HepG2 (cell line): Measurements from ENCODE around the gene FABP1. TPM values are rescaled to one million over a fixed set of nuclear protein-coding genes. Genes with fewer than 3 reads are reported as not detected.
A peak's percentile ranks its signal among the peaks of the same experiment; 100 is the strongest.

Source experiments
- ARID2 ChIP-seq: sonication (generic); formaldehyde crosslinking; IDR thresholded peaks from 2 replicates; pipeline ENCODE4 v1.8.1; 2022; ENCODE audit warnings: mild to moderate bottlenecking, missing genetic modification reagents, borderline replicate concordance
- ARNT ChIP-seq: fragments of 450-650 bp; IDR thresholded peaks from 2 replicates; pipeline ENCODE4 v1.6.1; 2017
- BATF2 ChIP-seq: sonication (generic); formaldehyde crosslinking; IDR thresholded peaks from 2 replicates; pipeline ENCODE4 v1.8.0; 2022; ENCODE audit warnings: mild to moderate bottlenecking, missing genetic modification reagents, moderate library complexity
- CEBPB ChIP-seq: IDR thresholded peaks from 2 replicates; pipeline ENCODE4 v1.6.1; 2011; ENCODE audit warnings: low read depth, low read length, improper control_type of control experiment, borderline replicate concordance
- GATA4 ChIP-seq: sonication (generic); IDR thresholded peaks from 2 replicates; pipeline ENCODE4 v1.6.1; 2016; ENCODE audit warnings: antibody characterized with exemption, low read depth, borderline replicate concordance
- HMGA1 ChIP-seq: sonication (generic); formaldehyde crosslinking; conservative IDR thresholded peaks from 2 replicates; pipeline ENCODE4 v1.4.0; 2020; ENCODE audit warnings: missing genetic modification reagents
- MAFF ChIP-seq: IDR thresholded peaks from 2 replicates; pipeline ENCODE4 v1.6.1; 2011; ENCODE audit warnings: low read depth, low read length, improper control_type of control experiment
- MAFK ChIP-seq, 2 experiments: IDR thresholded peaks in 1 of 2; conservative IDR thresholded peaks in 1 of 2; 2 replicates each; pipeline ENCODE4 v1.6.1; 2011; ENCODE audit warnings: improper control_type of control experiment in 2 of 2, low read length in 2 of 2
- NR3C1 ChIP-seq: sonication (generic); formaldehyde crosslinking; IDR thresholded peaks from 2 replicates; pipeline ENCODE4 v1.4.0; 2020; ENCODE audit warnings: missing genetic modification reagents
- RAD21 ChIP-seq: fragments of 450-650 bp; formaldehyde crosslinking; IDR thresholded peaks from 2 replicates; pipeline ENCODE4 v1.5.0; 2020; ENCODE audit warnings: mild to moderate bottlenecking
- REPIN1 ChIP-seq: sonication (generic); formaldehyde crosslinking; IDR thresholded peaks from 2 replicates; pipeline ENCODE4 v1.8.0; 2022; ENCODE audit warnings: missing genetic modification reagents, low read depth, mild to moderate bottlenecking, borderline replicate concordance
- SNRNP70 ChIP-seq: fragments of 200-400 bp; formaldehyde crosslinking; IDR thresholded peaks from 2 replicates; pipeline ENCODE4 v1.6.1; 2017; ENCODE audit warnings: mild to moderate bottlenecking, low read depth, low read length, moderate library complexity
- TCF7 ChIP-seq: sonication (generic); IDR thresholded peaks from 2 replicates; pipeline ENCODE4 v1.6.1; 2016; ENCODE audit warnings: antibody characterized with exemption, low read depth
- ZBTB20 ChIP-seq: sonication (generic); formaldehyde crosslinking; IDR thresholded peaks from 2 replicates; pipeline ENCODE4 v1.8.1; 2023; ENCODE audit warnings: missing genetic modification reagents, low read depth, mild to moderate bottlenecking, borderline replicate concordance
- ZBTB42 ChIP-seq: sonication (generic); formaldehyde crosslinking; IDR thresholded peaks from 2 replicates; pipeline ENCODE4 v1.5.0; 2020; ENCODE audit warnings: mild to moderate bottlenecking, missing genetic modification reagents
- ZNF256 ChIP-seq: sonication (generic); formaldehyde crosslinking; conservative IDR thresholded peaks from 2 replicates; pipeline ENCODE4 v1.4.0; 2020; ENCODE audit warnings: missing genetic modification reagents
- ZNF263 ChIP-seq: sonication (generic); formaldehyde crosslinking; IDR thresholded peaks from 2 replicates; pipeline ENCODE4 v1.4.0; 2020; ENCODE audit warnings: missing genetic modification reagents
- ZNF33B ChIP-seq: sonication (generic); formaldehyde crosslinking; IDR thresholded peaks from 2 replicates; pipeline ENCODE4 v1.5.1; 2020; ENCODE audit warnings: mild to moderate bottlenecking, missing genetic modification reagents
- ZNF510 ChIP-seq: sonication (generic); formaldehyde crosslinking; IDR thresholded peaks from 2 replicates; pipeline ENCODE4 v1.4.0; 2020; ENCODE audit warnings: low read depth, mild to moderate bottlenecking, missing genetic modification reagents
- ZNF660 ChIP-seq: sonication (generic); formaldehyde crosslinking; IDR thresholded peaks from 2 replicates; pipeline ENCODE4 v1.5.1; 2020; ENCODE audit warnings: mild to moderate bottlenecking, low read depth, missing genetic modification reagents, borderline replicate concordance
- ZNF850 ChIP-seq: sonication (generic); formaldehyde crosslinking; conservative IDR thresholded peaks from 2 replicates; pipeline ENCODE4 v1.9.0; 2021; ENCODE audit warnings: mild to moderate bottlenecking, missing genetic modification reagents
- ZNF891 ChIP-seq: sonication (generic); formaldehyde crosslinking; IDR thresholded peaks from 2 replicates; pipeline ENCODE4 v1.5.0; 2020; ENCODE audit warnings: mild to moderate bottlenecking, missing genetic modification reagents
- polyA plus RNA-seq, 8 experiments: library from polyadenylated mRNA; depleted of rRNA in 3 of 8; stranded (reverse) in 7 of 8; unstranded in 1 of 8; fragments of >200 nt; fragmentation: Illumina TruSeq in 4 of 8; extraction: Trizol in 4 of 8; gene quantifications; 2 replicates each; pipeline versions ENCODE4 v1.2.1 to v1.2.3, GENCODE V29; 2011 to 2016; ENCODE audit warnings: low read depth in 4 of 8, missing spikeins in 1 of 8, mixed read lengths in 1 of 8; ENCODE audit not compliant: insufficient read depth in 1 of 8
- total RNA-seq, 5 experiments: library from RNA; depleted of rRNA; stranded (reverse); fragments of >200 nt; fragmentation: Illumina TruSeq; extraction: Trizol; gene quantifications; 2 replicates each; pipeline ENCODE4 v1.2.3, GENCODE V29; 2016; ENCODE audit warnings: low read depth in 1 of 5
- TF ChIP-seq, protein P1 (sequence below): sonication (generic); formaldehyde crosslinking; IDR thresholded peaks from 2 replicates; pipeline ENCODE4 v1.4.0; 2020; ENCODE audit warnings: missing genetic modification reagents, borderline replicate concordance
- TF ChIP-seq, protein P2 (sequence below): sonication (generic); formaldehyde crosslinking; IDR thresholded peaks from 2 replicates; pipeline ENCODE4 v1.9.0; 2022; ENCODE audit warnings: low read depth, missing genetic modification reagents
- TF ChIP-seq, protein P3 (sequence below): fragments of 450-650 bp; IDR thresholded peaks from 2 replicates; pipeline ENCODE4 v1.6.1; 2017

FABP1 gene
- total and polyA plus RNA-seq, 2 of the 13 experiments (the other 11 are each of a cell fraction or from before 2014, with no cell fraction given) = 644 to 1,608 TPM

GRCh38 chr2:88159955-88160415 lies 32.1 kb upstream of the FABP1 start (continued):
- TF ChIP-seq, protein P1, sequence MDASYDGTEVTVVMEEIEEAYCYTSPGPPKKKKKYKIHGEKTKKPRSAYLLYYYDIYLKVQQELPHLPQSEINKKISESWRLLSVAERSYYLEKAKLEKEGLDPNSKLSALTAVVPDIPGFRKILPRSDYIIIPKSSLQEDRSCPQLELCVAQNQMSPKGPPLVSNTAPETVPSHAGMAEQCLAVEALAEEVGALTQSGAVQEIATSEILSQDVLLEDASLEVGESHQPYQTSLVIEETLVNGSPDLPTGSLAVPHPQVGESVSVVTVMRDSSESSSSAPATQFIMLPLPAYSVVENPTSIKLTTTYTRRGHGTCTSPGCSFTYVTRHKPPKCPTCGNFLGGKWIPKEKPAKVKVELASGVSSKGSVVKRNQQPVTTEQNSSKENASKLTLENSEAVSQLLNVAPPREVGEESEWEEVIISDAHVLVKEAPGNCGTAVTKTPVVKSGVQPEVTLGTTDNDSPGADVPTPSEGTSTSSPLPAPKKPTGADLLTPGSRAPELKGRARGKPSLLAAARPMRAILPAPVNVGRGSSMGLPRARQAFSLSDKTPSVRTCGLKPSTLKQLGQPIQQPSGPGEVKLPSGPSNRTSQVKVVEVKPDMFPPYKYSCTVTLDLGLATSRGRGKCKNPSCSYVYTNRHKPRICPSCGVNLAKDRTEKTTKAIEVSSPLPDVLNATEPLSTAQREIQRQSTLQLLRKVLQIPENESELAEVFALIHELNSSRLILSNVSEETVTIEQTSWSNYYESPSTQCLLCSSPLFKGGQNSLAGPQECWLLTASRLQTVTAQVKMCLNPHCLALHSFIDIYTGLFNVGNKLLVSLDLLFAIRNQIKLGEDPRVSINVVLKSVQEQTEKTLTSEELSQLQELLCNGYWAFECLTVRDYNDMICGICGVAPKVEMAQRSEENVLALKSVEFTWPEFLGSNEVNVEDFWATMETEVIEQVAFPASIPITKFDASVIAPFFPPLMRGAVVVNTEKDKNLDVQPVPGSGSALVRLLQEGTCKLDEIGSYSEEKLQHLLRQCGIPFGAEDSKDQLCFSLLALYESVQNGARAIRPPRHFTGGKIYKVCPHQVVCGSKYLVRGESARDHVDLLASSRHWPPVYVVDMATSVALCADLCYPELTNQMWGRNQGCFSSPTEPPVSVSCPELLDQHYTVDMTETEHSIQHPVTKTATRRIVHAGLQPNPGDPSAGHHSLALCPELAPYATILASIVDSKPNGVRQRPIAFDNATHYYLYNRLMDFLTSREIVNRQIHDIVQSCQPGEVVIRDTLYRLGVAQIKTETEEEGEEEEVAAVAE (CRISPR knock-in tag) = peak; percentile 73; the same call in 1 of the 2 replicates
- no peak for TF ChIP-seq ARID2 (CRISPR knock-in tag)
- TF ChIP-seq ZNF256 (CRISPR knock-in tag) = no peak
- no peak for TF ChIP-seq ZNF660 (CRISPR knock-in tag)
- TF ChIP-seq SNRNP70 = no peak
- no peak for TF ChIP-seq GATA4
- no peak for TF ChIP-seq ZNF510 (CRISPR knock-in tag)
- peak; percentile 64; the same call in 1 of the 2 replicates for TF ChIP-seq REPIN1 (CRISPR knock-in tag)
- TF ChIP-seq ZBTB42 = no peak
- TF ChIP-seq ZNF891 (CRISPR knock-in tag) = no peak
- TF ChIP-seq ZNF263 (CRISPR knock-in tag) = no peak
- TF ChIP-seq HMGA1 = no peak
- no peak for TF ChIP-seq NR3C1 (CRISPR knock-in tag)
- TF ChIP-seq BATF2 (CRISPR knock-in tag) = no peak
- no peak for TF ChIP-seq ARNT
- no peak for TF ChIP-seq MAFF
- TF ChIP-seq, protein P2, sequence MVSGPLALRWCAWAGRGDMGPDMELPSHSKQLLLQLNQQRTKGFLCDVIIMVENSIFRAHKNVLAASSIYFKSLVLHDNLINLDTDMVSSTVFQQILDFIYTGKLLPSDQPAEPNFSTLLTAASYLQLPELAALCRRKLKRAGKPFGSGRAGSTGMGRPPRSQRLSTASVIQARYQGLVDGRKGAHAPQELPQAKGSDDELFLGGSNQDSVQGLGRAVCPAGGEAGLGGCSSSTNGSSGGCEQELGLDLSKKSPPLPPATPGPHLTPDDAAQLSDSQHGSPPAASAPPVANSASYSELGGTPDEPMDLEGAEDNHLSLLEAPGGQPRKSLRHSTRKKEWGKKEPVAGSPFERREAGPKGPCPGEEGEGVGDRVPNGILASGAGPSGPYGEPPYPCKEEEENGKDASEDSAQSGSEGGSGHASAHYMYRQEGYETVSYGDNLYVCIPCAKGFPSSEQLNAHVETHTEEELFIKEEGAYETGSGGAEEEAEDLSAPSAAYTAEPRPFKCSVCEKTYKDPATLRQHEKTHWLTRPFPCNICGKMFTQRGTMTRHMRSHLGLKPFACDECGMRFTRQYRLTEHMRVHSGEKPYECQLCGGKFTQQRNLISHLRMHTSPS = no peak
- peak; percentile 97 for TF ChIP-seq RAD21 (CRISPR knock-in tag)
- TF ChIP-seq TCF7 = no peak
- TF ChIP-seq ZNF33B (CRISPR knock-in tag) = no peak
- no peak for TF ChIP-seq ZNF850 (CRISPR knock-in tag)
- TF ChIP-seq, protein P3, sequence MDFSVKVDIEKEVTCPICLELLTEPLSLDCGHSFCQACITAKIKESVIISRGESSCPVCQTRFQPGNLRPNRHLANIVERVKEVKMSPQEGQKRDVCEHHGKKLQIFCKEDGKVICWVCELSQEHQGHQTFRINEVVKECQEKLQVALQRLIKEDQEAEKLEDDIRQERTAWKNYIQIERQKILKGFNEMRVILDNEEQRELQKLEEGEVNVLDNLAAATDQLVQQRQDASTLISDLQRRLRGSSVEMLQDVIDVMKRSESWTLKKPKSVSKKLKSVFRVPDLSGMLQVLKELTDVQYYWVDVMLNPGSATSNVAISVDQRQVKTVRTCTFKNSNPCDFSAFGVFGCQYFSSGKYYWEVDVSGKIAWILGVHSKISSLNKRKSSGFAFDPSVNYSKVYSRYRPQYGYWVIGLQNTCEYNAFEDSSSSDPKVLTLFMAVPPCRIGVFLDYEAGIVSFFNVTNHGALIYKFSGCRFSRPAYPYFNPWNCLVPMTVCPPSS = no peak
- TF ChIP-seq MAFK (conservative IDR thresholded peaks at IDR 0.05 in 1 of 2, IDR thresholded peaks at IDR 0.05 in 1 of 2; ENCODE audit: low read length in 2 of 2) = no peak
- no peak for TF ChIP-seq ZBTB20 (CRISPR knock-in tag)
- TF ChIP-seq CEBPB = no peak
